Spleen (tissue), 7 donors: Measurements from ENCODE around the gene PAQR8.

Experiments
- CTCF ChIP-seq, 11 experiments: fragments of 200-600 bp in 7 of 11; fragments of 450-650 bp in 4 of 11; sonication (generic) in 4 of 11; IDR thresholded peaks in 8 of 11; conservative IDR thresholded peaks in 3 of 11; 1 replicate in 7 of 11; 2 replicates in 4 of 11; pipeline versions ENCODE4 v1.4.0 to v1.8.0; 2016 to 2021; ENCODE audit warnings: antibody characterized with exemption in 11 of 11, inconsistent platforms in 4 of 11, mild to moderate bottlenecking in 1 of 11
- POLR2A ChIP-seq, 3 donors: fragments of 450-650 bp; IDR thresholded peaks; one replicate each; pipeline ENCODE4 v1.5.1; 2017; ENCODE audit warnings: antibody characterized with exemption in 3 of 3, mild to moderate bottlenecking in 1 of 3
- POLR2AphosphoS5 ChIP-seq, 3 donors: sonication (generic); formaldehyde crosslinking; IDR thresholded peaks; one replicate each; pipeline ENCODE4 v1.5.1; 2017; ENCODE audit warnings: antibody characterized with exemption in 3 of 3
- donor health status: DM: no; HTN: no; CAD: no; lungs with moderate emphysema.
- donor health status: DM: no; HTN: no; CAD: no.
- donor health status: DM: no; HTN: no; CAD: no.

GRCh38 chr6:52395969-52396368 lies 34.0 kb downstream of the PAQR8 start:
- TF ChIP-seq CTCF (IDR thresholded peaks at IDR 0.05 in 8 of 11, conservative IDR thresholded peaks at IDR 0.05 in 3 of 11) (no peak), POLR2A (IDR thresholded peaks at IDR 0.05) (no peak), POLR2AphosphoS5 (IDR thresholded peaks at IDR 0.05) (no peak)
